CD4-positive, alpha-beta T cell treated with Interleukin-6 at 100 ng/mL for 8 hours (primary cell): Measurements from ENCODE around the gene GALNS.
"Not testable (repeated sequence)": the region's sequence is repeated elsewhere in the genome, so short reads cannot be mapped to it uniquely, and the experiment has no call there.

Source experiments
- DNase-seq: peaks from one replicate; pipeline ENCODE4 v3.0.0-alpha.2; 2020; ENCODE audit warnings: mixed read lengths, low spot score

Gene GALNS

DNA sequence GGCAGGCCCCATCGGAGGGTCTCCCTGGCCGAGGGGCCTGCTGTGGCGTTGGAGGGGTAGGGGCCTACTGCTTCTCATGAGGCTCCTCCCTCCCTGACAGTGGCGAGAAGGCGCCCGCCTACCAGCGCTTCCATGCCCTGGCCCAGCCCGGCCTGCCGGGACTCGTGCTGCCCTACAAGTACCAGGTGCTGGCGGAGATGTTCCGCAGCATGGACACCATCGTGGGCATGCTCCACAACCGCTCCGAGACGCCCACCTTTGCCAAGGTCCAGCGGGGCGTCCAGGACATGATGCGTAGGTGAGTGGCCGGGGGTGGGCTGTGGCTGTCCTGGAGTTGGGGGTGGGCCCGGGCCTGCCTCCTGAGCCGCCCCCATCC is 51.4 kb downstream of the GALNS start:
- DNase-seq = no peak

- DNase-seq = no peak
Measured at GRCh38 chr16:88804552-88805339, 52.0 kb downstream of the GALNS start.

DNA sequence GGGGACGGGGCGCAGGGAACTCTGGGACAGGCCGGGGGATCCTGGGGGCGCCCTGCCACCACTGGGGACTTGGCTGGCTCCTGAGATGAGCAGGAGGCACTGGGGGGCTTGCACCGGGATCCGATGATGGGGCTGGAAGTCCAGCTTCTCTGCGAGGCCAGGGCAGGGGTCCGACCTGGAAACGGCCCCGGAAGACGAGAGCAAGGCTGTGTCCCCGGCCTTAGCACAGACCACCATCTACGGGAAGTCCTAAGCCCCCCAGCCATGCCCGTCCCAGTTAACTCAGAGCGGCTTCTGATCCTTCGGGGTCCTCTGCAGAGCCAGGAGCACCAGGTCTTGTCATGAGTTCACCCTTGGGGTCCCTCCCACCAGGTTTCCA is 52.6 kb downstream of the GALNS start:
- no peak for DNase-seq

DNA sequence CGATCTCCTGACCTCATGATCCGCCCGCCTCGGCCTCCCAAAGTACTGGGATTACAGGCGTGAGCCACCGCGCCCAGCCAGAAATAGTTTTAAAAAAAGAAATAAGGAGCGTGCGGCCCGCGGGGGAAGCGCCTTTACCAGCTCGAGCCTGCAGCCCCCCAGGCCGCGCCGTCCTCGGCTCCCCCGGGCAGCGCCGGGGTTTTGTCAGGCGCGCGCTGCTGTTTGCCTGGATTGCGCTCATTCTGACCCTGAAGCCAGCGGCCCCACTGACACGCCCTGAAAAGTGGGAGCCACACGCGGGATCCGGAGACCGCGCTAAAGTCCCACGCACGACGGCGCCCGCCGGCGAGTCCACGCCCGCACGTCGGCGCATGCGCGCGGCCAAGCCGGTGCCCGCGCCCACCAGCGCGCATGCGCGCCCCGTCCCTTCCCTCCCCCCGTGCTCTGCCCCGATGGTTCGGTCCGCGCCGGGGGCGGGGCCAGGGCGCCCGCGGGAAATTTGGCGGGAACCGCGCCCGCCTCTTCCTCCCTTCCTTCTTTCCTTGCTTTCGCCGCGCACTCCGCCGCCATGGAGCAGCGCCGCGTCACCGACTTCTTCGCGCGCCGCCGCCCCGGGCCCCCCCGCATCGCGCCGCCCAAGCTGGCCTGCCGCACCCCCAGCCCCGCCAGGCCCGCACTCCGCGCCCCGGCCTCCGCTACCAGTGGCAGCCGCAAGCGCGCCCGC is 53.3 kb downstream of the GALNS start, which contains the start of gene CDT1:
Gene CDT1 (plus strand): TSS at position 526 of the 724 bp plus-strand sequence. CDS start 43 bp downstream, at position 569.
- DNase-seq = peak; percentile 83

DNA sequence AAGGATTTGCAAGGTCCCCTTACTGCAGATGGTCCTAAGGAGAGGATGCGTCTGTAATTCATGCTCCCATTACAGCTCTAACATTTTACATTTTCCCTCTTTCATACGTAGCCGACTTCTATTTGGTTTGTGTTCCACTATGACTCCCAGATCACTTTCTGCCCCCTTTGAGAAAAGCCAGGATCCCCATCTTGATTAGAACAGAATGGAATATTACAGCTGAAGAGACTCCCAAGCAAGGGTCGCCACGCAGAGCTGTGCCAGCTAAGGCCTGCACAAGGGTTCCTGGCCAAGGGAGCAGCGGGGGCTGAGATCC is 56.5 kb downstream of the GALNS start:
- no peak for DNase-seq

DNA sequence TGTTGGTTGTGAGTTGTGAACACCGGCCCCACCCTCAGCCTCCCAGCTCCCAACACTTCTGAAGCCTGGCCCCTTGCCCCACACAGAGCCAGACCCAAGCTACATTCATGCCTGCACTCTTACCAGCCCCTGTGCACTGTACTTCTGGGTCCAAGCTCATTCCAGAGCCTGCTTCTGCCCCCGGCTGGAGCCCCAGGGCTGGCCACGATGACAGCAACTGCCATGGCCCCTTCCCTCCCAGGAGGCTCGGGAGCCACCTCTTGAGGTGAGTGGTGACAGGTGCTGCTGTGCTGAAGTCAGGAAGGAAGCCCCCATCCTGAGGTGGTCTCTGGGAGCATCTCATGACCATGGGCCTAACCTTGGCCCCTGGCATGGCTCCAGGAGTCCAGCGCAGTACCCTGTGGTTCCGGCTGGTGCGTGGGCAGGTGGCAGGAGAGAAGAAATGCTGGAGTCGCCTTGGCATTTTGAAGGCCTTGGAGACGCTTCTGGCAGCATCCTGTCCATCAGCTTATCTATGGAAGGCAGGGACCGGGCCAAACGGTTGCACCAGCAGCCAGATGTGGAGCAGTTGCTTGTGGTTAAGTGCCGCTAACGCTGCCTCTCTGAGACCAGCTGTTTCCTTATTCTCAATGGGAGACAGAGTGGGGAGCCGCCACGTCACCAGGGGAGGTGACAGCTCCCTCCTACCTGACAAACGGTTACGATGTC is 57.0 kb downstream of the GALNS start:
- DNase-seq = no peak

DNA sequence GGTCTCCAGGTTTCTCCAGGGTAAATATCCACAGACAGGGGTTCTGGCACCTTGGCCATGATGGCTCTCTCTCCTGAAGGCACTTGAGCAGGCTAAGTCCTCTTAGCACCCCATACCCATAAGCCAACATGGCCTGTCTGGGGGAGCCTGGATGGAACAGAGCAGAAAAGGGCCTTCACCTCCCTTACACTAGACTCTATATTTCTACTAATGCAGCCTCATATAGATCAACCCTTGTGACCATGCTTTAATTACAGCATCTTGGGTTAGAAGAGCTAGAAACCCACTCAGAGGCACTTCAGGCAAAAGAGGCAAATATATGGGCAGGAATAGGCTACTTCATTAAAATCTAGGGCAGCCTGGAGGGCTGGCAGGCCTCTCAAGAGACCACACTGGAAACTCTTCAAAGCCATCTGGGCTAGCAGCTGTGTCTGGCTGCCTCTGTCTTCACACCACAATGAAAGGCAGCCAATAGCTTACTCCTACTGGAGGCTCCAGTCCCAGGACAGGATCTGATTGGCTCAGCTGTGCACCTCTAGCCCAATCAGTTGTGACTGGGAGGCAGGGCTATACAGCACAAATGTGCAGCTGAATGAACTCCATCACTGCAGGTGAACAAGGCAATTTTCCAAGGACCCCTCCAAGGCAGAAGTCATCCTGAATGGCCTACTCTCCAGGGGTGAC is 57.8 kb downstream of the GALNS start:
- DNase-seq = no peak

DNA sequence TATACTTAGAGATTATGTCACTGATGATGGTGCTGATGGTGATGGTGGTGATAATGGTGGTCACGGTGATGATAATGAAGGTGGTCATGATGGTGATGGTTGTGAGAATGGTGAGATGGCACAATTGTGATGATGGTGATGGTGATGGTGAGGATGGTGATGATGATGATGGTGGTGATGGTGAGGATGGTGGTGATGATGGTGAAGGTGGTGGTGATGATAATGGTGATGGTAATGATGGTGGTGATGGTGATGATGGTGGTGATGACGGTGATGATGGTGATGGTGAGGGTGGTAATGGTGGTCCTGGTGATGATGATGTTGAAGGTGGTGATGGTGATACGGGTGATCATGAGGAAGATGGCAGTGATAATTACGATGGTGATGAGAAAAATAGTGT is 58.7 kb downstream of the GALNS start:
- DNase-seq = no peak

DNA sequence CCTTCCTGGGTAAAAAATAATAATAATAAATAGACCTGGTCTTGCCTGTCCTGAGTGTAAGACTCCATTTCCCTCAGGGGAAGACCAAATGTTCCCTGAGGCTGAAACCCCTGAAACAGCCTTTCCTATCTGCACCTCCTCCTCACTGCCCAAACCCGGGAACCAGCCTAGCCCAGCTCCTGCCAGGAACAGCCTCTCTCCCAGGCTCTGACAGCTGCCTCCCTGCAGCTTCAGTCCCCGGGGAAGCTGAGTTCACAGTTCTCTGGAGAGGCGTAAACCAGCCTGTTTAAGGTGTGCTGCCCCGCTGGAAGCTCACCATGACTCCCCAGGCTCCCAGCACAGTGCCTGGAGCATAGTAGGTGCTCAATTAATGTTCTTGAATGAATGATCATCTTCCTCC is 60.5 kb downstream of the GALNS start:
- DNase-seq = no peak

GRCh38 chr16:88793251-88793954 is 63.3 kb downstream of the GALNS start:
- no peak for DNase-seq

DNA sequence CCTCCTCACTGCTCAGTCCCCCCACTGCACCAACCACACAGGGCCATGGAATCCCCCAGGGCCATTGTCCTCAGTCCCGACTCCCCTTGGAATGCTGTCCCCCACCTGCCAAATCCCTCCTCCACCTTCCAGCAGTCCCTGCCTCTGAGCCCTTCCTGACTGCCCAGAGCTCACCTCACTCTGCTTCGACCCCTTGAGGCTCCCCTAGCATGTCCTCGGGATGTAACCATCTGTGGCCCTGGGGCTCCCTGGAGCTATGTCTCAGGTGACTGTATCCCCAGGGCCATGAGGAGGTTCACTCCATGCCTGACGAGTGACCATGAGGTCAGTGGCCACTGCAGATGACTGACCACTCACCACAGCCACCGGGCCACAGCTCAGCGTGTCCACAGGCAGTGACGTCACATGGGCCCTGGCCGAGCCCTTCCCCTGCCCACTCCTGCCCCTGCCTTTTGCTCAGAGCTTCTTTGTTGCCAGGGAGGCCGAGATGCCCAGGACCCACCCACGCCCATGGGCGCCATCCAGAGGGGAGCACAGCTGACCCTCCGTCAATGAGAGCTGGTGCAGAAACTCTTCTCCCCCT is 64.0 kb downstream of the GALNS start:
- DNase-seq = no peak

DNA sequence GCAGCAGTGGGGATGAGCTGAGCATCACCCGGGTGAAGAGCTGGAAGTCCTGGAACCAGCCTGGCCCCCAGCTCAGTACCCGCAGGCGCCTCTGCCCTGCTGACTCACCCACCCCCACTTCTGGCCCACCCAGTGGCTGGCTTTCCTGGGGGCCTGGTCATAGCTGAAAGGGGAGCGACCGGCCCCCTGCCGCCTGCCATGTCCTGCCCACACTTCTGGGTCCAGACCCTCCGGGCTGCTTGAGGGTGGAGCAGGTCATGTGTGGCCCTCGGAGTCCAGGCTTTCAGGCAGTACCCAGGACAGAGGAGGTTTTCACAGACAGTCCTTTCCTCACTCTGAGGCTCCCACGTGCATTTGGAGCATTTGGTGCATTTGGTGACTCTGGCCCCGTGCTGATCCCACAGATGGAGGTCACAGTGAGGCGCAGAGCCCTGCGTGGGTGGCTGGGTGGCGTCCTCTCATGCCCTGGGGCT is 64.6 kb downstream of the GALNS start:
- DNase-seq = no peak

- DNase-seq = peak; percentile 72
Measured at GRCh38 chr16:88790312-88791211, 66.2 kb downstream of the GALNS start.

DNA sequence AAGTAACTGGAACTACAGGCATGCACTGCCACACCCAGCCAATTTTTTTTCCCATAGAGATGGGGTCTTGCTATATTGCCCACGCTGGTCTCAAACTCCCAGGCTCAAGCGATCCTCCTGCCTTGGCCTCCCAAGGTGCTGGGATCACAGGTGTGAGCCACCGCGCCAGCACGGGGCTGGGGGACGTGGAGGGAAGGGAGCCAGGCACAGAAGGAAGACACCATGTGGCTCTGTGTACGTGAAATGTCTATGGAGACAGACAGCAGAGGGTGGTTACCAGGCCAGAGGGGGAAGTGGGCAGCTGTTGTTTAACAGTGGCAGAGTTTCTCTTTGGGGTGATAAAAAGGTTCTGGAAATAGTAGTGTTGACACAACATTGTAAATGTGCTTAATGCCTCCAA is 67.2 kb downstream of the GALNS start:
- no peak for DNase-seq

DNA sequence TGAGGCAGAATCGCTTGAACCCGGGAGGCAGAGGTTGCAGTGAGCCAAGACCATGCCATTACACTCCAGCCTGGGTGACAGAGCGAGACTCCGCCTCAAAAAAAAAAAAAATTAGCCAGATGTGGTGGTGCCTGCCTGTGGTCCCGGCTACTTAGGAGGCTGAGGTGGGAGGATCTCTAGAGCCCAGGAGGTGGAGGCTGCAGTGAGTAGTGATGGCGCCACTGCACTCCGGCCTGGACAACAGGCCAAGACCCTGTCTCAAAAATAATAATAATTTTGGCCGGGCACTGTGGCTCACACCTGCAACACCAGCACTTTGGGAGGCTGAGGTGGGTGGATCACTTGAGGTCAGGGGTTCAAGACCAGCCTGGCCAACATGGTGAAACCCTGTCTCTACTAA is 68.0 kb downstream of the GALNS start:
- DNase-seq = not testable (repeated sequence)

DNA sequence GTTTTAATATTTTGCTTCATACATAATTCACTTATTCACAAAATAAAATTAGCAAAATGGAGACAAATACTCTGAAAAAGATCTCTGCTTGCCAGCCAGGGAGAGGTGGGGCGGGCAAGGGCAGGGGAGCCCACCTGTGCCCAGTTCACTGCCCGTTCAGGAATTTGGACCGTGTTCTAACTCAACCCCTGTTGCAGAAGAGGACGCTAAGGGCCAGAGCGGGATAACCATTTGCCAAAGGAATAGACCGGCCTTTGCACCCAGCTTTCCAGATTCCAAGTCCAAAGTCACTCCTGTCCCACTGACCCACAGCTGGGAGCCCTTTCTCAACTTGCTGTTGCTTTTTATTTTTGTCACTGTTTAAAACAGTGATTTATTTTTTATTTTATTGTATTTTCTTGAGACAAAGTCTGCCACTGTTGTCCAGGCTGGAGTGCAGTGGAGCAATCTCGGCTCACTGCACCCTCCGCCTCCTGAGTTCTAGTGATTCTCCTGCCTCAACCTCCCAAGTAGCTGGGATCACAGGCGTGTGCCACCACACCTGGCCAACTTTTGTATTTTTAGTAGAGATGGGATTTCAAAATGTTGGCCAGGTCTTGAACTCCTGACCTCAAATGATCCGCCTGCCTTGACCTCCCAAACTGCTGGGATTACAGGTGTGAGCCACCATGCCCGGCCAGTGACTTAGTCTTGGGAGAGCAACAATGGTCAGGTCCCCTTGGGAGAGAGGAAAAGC is 69.0 kb downstream of the GALNS start:
- DNase-seq = no peak

- DNase-seq = peak; percentile 82
Measured at GRCh38 chr16:88785106-88785924, 71.4 kb downstream of the GALNS start, which contains the start of gene PIEZO1. Gene PIEZO1 (minus strand): TSS chr16:88785220. CDS start chr16:88784964, 256 bp downstream.

GRCh38 chr16:88784856-88785105 is 72.0 kb downstream of the GALNS start:
- no peak for DNase-seq
